Measurements from ENCODE around the gene CPXM2. TPM values are rescaled to one million over a fixed set of nuclear protein-coding genes. Genes with fewer than 3 reads are reported as not detected.

CPXM2 gene
- total and polyA plus RNA-seq, 4 donors, result 0.05 to 0.92 (median 0.44) TPM

DNA sequence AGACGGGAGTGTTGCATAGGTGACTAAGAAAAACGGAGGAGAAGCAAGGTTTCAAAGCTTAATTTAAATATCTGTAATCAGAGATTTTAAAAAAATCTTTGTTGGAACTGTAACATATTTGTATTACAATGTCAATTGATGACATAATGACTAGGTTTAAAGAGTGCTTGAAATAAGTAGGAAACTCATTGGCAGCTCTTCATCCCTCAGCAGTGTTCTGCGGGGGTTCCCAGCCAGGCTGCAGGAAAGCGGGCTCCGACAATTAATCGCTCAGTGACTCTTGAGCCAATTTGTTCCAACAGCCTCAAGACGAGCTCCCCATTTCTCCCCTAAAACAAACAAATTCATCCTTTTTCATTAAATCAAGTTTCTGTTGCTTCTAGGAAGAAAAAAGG, 22.6 kb downstream of the CPXM2 start:
- Histone ChIP-seq H3K4me1 (ENCODE audit: control insufficient read depth in 4 of 4, insufficient read depth in 4 of 4, low read length in 3 of 4) (no peaks in the 10 kb centered on the region), H3K36me3 (ENCODE audit: control insufficient read depth in 4 of 4, insufficient read depth in 3 of 4, low read depth in 1 of 4, low read length in 3 of 4) (no peaks in the 10 kb centered on the region), H3K4me3 (ENCODE audit: low read depth in 1 of 3, low read length in 3 of 3) (no peak overlapping the region), H3K9ac (ENCODE audit: low read depth in 1 of 2, low read length in 2 of 2) (no peak overlapping the region), H3K9me3 (ENCODE audit: control insufficient read depth in 4 of 4, low read length in 3 of 4) (peaks cover 0 to 3% (median 1%) of the 10 kb centered on the region in 4 donors), H3K27me3 (ENCODE audit: control insufficient read depth in 4 of 4, insufficient read depth in 4 of 4, low read length in 3 of 4) (no peaks in the 10 kb centered on the region), H3K27ac (ENCODE audit: low read depth in 1 of 2, low read length in 2 of 2) (no peak overlapping the region)
- TF ChIP-seq RAD21 (IDR thresholded peaks at IDR 0.05), result no peak
- TF ChIP-seq, protein P1, sequence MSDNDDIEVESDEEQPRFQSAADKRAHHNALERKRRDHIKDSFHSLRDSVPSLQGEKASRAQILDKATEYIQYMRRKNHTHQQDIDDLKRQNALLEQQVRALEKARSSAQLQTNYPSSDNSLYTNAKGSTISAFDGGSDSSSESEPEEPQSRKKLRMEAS (IDR thresholded peaks at IDR 0.05), result no peak
- no peak for TF ChIP-seq NR2F2 (IDR thresholded peaks at IDR 0.05)
- TF ChIP-seq EGR1 (IDR thresholded peaks at IDR 0.05; ENCODE audit: low read depth in 2 of 2), result no peak
- TF ChIP-seq, protein P2, sequence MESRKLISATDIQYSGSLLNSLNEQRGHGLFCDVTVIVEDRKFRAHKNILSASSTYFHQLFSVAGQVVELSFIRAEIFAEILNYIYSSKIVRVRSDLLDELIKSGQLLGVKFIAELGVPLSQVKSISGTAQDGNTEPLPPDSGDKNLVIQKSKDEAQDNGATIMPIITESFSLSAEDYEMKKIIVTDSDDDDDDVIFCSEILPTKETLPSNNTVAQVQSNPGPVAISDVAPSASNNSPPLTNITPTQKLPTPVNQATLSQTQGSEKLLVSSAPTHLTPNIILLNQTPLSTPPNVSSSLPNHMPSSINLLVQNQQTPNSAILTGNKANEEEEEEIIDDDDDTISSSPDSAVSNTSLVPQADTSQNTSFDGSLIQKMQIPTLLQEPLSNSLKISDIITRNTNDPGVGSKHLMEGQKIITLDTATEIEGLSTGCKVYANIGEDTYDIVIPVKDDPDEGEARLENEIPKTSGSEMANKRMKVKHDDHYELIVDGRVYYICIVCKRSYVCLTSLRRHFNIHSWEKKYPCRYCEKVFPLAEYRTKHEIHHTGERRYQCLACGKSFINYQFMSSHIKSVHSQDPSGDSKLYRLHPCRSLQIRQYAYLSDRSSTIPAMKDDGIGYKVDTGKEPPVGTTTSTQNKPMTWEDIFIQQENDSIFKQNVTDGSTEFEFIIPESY (IDR thresholded peaks at IDR 0.05), result no peak
- TF ChIP-seq, protein P3, sequence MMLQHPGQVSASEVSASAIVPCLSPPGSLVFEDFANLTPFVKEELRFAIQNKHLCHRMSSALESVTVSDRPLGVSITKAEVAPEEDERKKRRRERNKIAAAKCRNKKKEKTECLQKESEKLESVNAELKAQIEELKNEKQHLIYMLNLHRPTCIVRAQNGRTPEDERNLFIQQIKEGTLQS (IDR thresholded peaks at IDR 0.05), result no peak
- no peak for TF ChIP-seq RXRA (IDR thresholded peaks at IDR 0.05)
- no peak for TF ChIP-seq TAF1 (conservative IDR thresholded peaks at IDR 0.05)
- TF ChIP-seq FOXA1 (IDR thresholded peaks at IDR 0.05), result no peak
- no peak for TF ChIP-seq GABPA (IDR thresholded peaks at IDR 0.05 in 1 of 2, conservative IDR thresholded peaks at IDR 0.05 in 1 of 2)
- WGBS, result 76% methylated on average over 7 of the region's 7 CpGs
- no peak for DNase-seq (ENCODE audit: low spot score)

DNA sequence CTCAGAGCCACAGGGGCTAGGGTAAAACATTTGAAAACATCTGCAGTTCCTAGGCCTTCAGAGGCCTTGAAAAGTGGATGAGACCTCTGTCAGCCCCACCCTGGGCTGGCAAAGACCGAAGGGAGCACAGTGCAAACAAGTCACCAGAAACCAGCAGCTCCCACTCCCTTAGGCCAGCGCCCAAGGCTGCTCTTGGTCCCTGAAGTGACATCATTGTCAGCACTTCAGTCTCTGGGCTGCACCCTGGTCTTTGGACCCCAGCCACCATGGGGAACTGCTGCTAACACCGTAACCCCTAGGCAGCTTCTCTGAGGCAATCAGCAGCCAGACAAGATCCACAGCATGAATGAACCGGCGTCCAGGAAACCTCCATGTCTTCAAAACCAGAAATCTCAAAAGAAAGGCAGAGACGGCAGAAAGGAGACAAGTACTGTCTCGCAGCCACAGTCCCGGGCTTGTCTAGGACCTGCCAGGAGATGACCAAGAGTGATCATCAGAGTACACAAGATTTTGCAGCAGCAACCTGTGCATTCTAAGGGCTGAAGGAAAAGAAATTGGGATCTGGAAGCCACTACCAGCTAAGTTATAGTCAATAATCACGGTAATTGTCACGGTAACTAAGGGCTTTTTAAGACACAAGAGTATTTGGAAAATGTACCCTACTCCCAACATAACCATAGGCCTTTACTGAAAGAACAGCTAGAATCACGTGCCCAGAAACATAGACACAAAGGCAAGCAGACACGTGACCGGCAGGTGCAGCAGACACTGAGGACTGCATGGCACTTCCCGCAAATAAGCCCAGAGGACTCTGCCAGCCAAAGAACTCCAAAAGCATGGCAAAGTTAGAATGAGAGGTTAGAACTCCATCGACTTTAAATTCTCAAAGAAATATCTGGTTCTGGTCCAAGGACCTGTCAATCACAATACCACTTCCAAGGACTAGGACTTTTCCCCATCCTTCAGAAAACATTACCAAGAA, 23.3 kb downstream of the CPXM2 start:
- WGBS, result 65% methylated on average over 15 of the region's 15 CpGs
- Histone ChIP-seq H3K9me3 (ENCODE audit: control insufficient read depth in 4 of 4, low read length in 3 of 4) (peaks cover 0 to 1% (median under 1%) of the 10 kb centered on the region in 4 donors), H3K27ac (ENCODE audit: low read depth in 1 of 2, low read length in 2 of 2) (no peak overlapping the region), H3K36me3 (ENCODE audit: control insufficient read depth in 4 of 4, insufficient read depth in 3 of 4, low read depth in 1 of 4, low read length in 3 of 4) (no peaks in the 10 kb centered on the region), H3K27me3 (ENCODE audit: control insufficient read depth in 4 of 4, insufficient read depth in 4 of 4, low read length in 3 of 4) (no peaks in the 10 kb centered on the region), H3K9ac (ENCODE audit: low read depth in 1 of 2, low read length in 2 of 2) (no peak overlapping the region), H3K4me3 (ENCODE audit: low read depth in 1 of 3, low read length in 3 of 3) (no peak overlapping the region), H3K4me1 (ENCODE audit: control insufficient read depth in 4 of 4, insufficient read depth in 4 of 4, low read length in 3 of 4) (no peaks in the 10 kb centered on the region)
- TF ChIP-seq, protein P2 (IDR thresholded peaks at IDR 0.05), result no peak
- TF ChIP-seq, protein P4, sequence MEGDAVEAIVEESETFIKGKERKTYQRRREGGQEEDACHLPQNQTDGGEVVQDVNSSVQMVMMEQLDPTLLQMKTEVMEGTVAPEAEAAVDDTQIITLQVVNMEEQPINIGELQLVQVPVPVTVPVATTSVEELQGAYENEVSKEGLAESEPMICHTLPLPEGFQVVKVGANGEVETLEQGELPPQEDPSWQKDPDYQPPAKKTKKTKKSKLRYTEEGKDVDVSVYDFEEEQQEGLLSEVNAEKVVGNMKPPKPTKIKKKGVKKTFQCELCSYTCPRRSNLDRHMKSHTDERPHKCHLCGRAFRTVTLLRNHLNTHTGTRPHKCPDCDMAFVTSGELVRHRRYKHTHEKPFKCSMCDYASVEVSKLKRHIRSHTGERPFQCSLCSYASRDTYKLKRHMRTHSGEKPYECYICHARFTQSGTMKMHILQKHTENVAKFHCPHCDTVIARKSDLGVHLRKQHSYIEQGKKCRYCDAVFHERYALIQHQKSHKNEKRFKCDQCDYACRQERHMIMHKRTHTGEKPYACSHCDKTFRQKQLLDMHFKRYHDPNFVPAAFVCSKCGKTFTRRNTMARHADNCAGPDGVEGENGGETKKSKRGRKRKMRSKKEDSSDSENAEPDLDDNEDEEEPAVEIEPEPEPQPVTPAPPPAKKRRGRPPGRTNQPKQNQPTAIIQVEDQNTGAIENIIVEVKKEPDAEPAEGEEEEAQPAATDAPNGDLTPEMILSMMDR (IDR thresholded peaks at IDR 0.05; ENCODE audit: low read depth, low read length, missing input control), result no peak
- TF ChIP-seq TAF1 (conservative IDR thresholded peaks at IDR 0.05) (no peak), FOXA2 (IDR thresholded peaks at IDR 0.05) (no peak)
- DNase-seq (ENCODE audit: low spot score), result no peak
